ENCODE results near the gene MYRIP. TPM values are rescaled to one million over a fixed set of nuclear protein-coding genes. Genes with fewer than 3 reads are reported as not detected.

The MYRIP gene
- total and polyA plus RNA-seq, 4 donors, result 0.98 to 11.7 (median 6.8) TPM

DNA sequence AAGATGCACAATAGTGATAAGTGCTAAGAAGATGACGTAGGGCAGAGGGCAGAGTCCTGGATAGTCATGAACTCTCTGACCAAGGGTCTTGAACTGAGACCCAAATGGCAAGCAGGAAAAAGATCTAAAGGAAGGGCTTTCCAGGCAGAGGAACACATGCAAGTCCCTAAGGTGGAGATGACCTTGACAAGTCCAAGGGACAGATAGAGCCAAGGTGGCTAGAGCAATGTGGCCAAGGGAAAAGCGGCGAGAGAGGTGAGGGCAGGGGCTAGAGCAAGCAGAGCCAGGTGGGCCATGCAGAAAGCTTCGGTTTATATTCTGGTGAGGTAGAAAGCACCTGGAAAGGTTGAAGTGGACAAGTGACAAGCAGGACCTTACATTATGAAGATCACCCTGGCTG, 414.4 kb downstream of the MYRIP start:
- Histone ChIP-seq H3K27ac (ENCODE audit: low read depth in 1 of 2, low read length in 2 of 2) (no peak overlapping the region), H3K9ac (ENCODE audit: low read depth in 1 of 2, low read length in 2 of 2) (no peak overlapping the region), H3K9me3 (ENCODE audit: control insufficient read depth in 4 of 4, low read length in 3 of 4) (no peaks in the 10 kb centered on the region), H3K27me3 (ENCODE audit: control insufficient read depth in 4 of 4, insufficient read depth in 4 of 4, low read length in 3 of 4) (no peaks in the 10 kb centered on the region), H3K4me1 (ENCODE audit: control insufficient read depth in 4 of 4, insufficient read depth in 4 of 4, low read length in 3 of 4) (no peaks in the 10 kb centered on the region), H3K36me3 (ENCODE audit: control insufficient read depth in 4 of 4, insufficient read depth in 3 of 4, low read depth in 1 of 4, low read length in 3 of 4) (peaks cover 0 to 7% (median 2%) of the 10 kb centered on the region in 4 donors), H3K4me3 (ENCODE audit: low read depth in 1 of 3, low read length in 3 of 3) (no peak overlapping the region)
- 97% methylated on average over 4 of the region's 4 CpGs for WGBS
- no peak for DNase-seq (ENCODE audit: low spot score)
- TF ChIP-seq HNF4G (IDR thresholded peaks at IDR 0.05) (no peak), ATF3 (IDR thresholded peaks at IDR 0.05) (no peak), NR2F2 (IDR thresholded peaks at IDR 0.05) (no peak), MAX (IDR thresholded peaks at IDR 0.05) (no peak), HNF4A (conservative IDR thresholded peaks at IDR 0.05) (no peak), SP1 (IDR thresholded peaks at IDR 0.05) (no peak), CTCF (IDR thresholded peaks at IDR 0.05; ENCODE audit: low read depth, low read length, missing input control) (no peak), RXRA (IDR thresholded peaks at IDR 0.05) (no peak), TAF1 (conservative IDR thresholded peaks at IDR 0.05) (no peak), RAD21 (IDR thresholded peaks at IDR 0.05) (no peak), EGR1 (IDR thresholded peaks at IDR 0.05; ENCODE audit: low read depth in 2 of 2) (no peak), JUND (IDR thresholded peaks at IDR 0.05) (no peak), GABPA (IDR thresholded peaks at IDR 0.05 in 1 of 2, conservative IDR thresholded peaks at IDR 0.05 in 1 of 2) (no peak)
- TF ChIP-seq, protein P1, sequence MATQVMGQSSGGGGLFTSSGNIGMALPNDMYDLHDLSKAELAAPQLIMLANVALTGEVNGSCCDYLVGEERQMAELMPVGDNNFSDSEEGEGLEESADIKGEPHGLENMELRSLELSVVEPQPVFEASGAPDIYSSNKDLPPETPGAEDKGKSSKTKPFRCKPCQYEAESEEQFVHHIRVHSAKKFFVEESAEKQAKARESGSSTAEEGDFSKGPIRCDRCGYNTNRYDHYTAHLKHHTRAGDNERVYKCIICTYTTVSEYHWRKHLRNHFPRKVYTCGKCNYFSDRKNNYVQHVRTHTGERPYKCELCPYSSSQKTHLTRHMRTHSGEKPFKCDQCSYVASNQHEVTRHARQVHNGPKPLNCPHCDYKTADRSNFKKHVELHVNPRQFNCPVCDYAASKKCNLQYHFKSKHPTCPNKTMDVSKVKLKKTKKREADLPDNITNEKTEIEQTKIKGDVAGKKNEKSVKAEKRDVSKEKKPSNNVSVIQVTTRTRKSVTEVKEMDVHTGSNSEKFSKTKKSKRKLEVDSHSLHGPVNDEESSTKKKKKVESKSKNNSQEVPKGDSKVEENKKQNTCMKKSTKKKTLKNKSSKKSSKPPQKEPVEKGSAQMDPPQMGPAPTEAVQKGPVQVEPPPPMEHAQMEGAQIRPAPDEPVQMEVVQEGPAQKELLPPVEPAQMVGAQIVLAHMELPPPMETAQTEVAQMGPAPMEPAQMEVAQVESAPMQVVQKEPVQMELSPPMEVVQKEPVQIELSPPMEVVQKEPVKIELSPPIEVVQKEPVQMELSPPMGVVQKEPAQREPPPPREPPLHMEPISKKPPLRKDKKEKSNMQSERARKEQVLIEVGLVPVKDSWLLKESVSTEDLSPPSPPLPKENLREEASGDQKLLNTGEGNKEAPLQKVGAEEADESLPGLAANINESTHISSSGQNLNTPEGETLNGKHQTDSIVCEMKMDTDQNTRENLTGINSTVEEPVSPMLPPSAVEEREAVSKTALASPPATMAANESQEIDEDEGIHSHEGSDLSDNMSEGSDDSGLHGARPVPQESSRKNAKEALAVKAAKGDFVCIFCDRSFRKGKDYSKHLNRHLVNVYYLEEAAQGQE (IDR thresholded peaks at IDR 0.05), result no peak
- TF ChIP-seq, protein P2, sequence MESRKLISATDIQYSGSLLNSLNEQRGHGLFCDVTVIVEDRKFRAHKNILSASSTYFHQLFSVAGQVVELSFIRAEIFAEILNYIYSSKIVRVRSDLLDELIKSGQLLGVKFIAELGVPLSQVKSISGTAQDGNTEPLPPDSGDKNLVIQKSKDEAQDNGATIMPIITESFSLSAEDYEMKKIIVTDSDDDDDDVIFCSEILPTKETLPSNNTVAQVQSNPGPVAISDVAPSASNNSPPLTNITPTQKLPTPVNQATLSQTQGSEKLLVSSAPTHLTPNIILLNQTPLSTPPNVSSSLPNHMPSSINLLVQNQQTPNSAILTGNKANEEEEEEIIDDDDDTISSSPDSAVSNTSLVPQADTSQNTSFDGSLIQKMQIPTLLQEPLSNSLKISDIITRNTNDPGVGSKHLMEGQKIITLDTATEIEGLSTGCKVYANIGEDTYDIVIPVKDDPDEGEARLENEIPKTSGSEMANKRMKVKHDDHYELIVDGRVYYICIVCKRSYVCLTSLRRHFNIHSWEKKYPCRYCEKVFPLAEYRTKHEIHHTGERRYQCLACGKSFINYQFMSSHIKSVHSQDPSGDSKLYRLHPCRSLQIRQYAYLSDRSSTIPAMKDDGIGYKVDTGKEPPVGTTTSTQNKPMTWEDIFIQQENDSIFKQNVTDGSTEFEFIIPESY (IDR thresholded peaks at IDR 0.05), result no peak

Measured in liver (tissue), 9 donors.